Effector CD4-positive, alpha-beta T cell (primary cell): ENCODE results near the gene UNC13C.

Experiments used
- DNase-seq: peaks from one replicate; pipeline ENCODE4 v3.0.0-alpha.2; 2020

Gene UNC13C

GRCh38 chr15:54502416-54503075, 524.3 kb downstream of the UNC13C start:
- DNase-seq: no peak

- DNase-seq: no peak
Observed at GRCh38 chr15:54504695-54505094, 526.5 kb downstream of the UNC13C start.

GRCh38 chr15:54506977-54507524, 528.8 kb downstream of the UNC13C start:
- no peak for DNase-seq

GRCh38 chr15:54514601-54515000, 536.4 kb downstream of the UNC13C start:
- DNase-seq: no peak

- no peak for DNase-seq
Observed at GRCh38 chr15:54515664-54516582, 537.7 kb downstream of the UNC13C start.

GRCh38 chr15:54517366-54517765, 539.1 kb downstream of the UNC13C start:
- no peak for DNase-seq

GRCh38 chr15:54518156-54518882, 540.1 kb downstream of the UNC13C start:
- no peak for DNase-seq

GRCh38 chr15:54519577-54519976, 541.3 kb downstream of the UNC13C start:
- no peak for DNase-seq

GRCh38 chr15:54520616-54521015, 542.4 kb downstream of the UNC13C start:
- DNase-seq: no peak

GRCh38 chr15:54521206-54521605, 543.0 kb downstream of the UNC13C start:
- no peak for DNase-seq

- DNase-seq: no peak
Observed at GRCh38 chr15:54528021-54528420, 549.8 kb downstream of the UNC13C start.

GRCh38 chr15:54540721-54541120, 562.5 kb downstream of the UNC13C start:
- DNase-seq: no peak

- no peak for DNase-seq
Observed at GRCh38 chr15:54547491-54547890, 569.2 kb downstream of the UNC13C start.

GRCh38 chr15:54550954-54551353, 572.7 kb downstream of the UNC13C start:
- no peak for DNase-seq

- DNase-seq: no peak
Observed at GRCh38 chr15:54556231-54556630, 578.0 kb downstream of the UNC13C start.

- DNase-seq: no peak
Observed at GRCh38 chr15:54559405-54560069, 581.3 kb downstream of the UNC13C start.

GRCh38 chr15:54560417-54560816, 582.2 kb downstream of the UNC13C start:
- DNase-seq: no peak

- no peak for DNase-seq
Observed at GRCh38 chr15:54564166-54564565, 585.9 kb downstream of the UNC13C start.

- DNase-seq: no peak
Observed at GRCh38 chr15:54566654-54567053, 588.4 kb downstream of the UNC13C start.

- no peak for DNase-seq
Observed at GRCh38 chr15:54567408-54568035, 589.3 kb downstream of the UNC13C start.

- no peak for DNase-seq
Observed at GRCh38 chr15:54568381-54568780, 590.1 kb downstream of the UNC13C start.

GRCh38 chr15:54571576-54571975, 593.3 kb downstream of the UNC13C start:
- DNase-seq: no peak
